CD4-positive, alpha-beta T cell treated with Interleukin-15 for 4 hours (primary cell): ENCODE data around the gene RPS19.

Experiments
- DNase-seq: peaks from one replicate; pipeline ENCODE4 v3.0.0-alpha.2; 2020; ENCODE audit warnings: low spot score

RPS19 gene

GRCh38 chr19:41915021-41915775 lies 55.1 kb downstream of the RPS19 start:
- no peak for DNase-seq

GRCh38 chr19:41915776-41916414 lies 55.8 kb downstream of the RPS19 start:
- DNase-seq, result no peak

GRCh38 chr19:41917676-41918075 lies 57.6 kb downstream of the RPS19 start:
- no peak for DNase-seq

GRCh38 chr19:41918095-41918494 lies 58.0 kb downstream of the RPS19 start:
- DNase-seq, result no peak

GRCh38 chr19:41918653-41919244 lies 58.7 kb downstream of the RPS19 start:
- DNase-seq, result no peak

- DNase-seq, result no peak
Measured at GRCh38 chr19:41919948-41920712, 60.1 kb downstream of the RPS19 start.

- DNase-seq, result no peak
Measured at GRCh38 chr19:41920882-41921576, 61.0 kb downstream of the RPS19 start.

- DNase-seq, result no peak
Measured at GRCh38 chr19:41921577-41922576, 61.8 kb downstream of the RPS19 start.
